ENCODE data around the gene CDH23.

Gene CDH23

GRCh38 chr10:71780156-71780555 is 383.4 kb downstream of the CDH23 start:
- Mint-ChIP-seq H3K4me1 (ENCODE audit: low read depth) (peaks cover 71% of the 10 kb centered on the region), H3K36me3 (ENCODE audit: low read depth) (no peaks in the 10 kb centered on the region), H3K9me3 (no peaks in the 10 kb centered on the region), H3K27ac (no peak overlapping the region), H3K4me3 (no peak overlapping the region), H3K27me3 (peaks cover 6% of the 10 kb centered on the region)
- intact Hi-C loops (cut with micrococcal nuclease): no loop called here

DNA sequence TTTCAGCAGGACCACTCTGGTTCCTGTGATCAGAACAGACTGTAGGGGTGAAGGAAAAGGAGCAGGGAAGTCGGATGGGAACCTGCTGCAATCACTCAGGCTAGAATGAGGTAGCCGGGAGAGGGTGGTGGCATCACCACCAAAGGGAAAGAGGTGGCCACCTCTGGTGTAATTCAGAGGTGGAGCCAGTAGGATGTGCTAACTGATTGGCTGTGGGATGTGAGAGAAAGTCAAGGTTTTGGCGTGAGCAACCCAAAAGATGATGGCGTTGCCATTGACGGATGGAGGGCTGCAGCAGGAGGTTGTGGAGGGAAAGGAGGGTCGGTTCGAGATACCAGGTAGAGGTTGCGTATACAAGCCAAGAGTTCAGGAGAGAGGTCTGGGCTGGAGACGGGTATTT is 384.0 kb downstream of the CDH23 start:
- Mint-ChIP-seq H3K4me1 (ENCODE audit: low read depth) (peaks cover 65% of the 10 kb centered on the region), H3K27ac (no peak overlapping the region), H3K4me3 (no peak overlapping the region), H3K36me3 (ENCODE audit: low read depth) (no peaks in the 10 kb centered on the region), H3K9me3 (no peaks in the 10 kb centered on the region), H3K27me3 (peaks cover 6% of the 10 kb centered on the region)
- intact Hi-C loops (cut with micrococcal nuclease): no loop called here

DNA sequence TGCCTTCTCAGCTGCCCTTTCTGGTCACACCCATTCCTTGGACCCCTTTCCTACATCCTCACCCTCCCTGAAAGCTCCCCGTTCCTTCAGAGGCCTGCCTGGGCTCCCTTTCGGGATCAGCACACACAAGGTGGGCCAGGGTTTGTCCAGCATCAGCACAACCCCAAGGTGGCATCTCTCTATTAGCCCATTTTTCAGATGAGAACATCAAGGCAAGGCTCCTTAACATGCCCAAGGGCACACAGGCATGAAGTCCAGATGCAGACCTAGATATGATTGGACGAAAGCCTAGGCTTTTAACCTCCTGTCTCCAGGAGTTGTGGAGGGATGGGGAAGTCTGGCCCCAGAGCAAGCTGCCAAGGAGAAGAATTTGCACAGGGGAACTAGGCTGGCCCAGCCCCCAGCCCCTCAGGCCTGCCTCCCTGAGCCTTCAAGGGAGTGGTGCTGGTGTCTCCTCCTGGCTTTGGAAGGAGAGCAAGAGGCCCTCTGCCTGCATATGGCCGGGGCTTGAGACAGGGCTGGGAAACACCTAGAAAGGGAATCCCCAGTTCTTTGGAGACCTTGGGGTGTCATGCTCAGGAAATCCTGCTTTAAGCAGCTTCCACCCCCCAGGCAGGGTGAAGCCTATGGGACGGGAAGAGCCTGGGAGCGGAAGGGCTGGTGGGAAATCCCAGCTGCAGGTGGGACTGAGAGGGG is 385.6 kb downstream of the CDH23 start:
- H3K27me3 Mint-ChIP-seq: peaks cover 6% of the 10 kb centered on the region
- H3K9me3 Mint-ChIP-seq: no peaks in the 10 kb centered on the region
- intact Hi-C loops (cut with micrococcal nuclease): no loop called here
- peak overlapping the region; percentile 6 for H3K4me3 Mint-ChIP-seq
- H3K27ac Mint-ChIP-seq: peak overlapping the region; percentile 55
- no peaks in the 10 kb centered on the region for H3K36me3 Mint-ChIP-seq (ENCODE audit: low read depth)
- H3K4me1 Mint-ChIP-seq (ENCODE audit: low read depth): peaks cover 51% of the 10 kb centered on the region

DNA sequence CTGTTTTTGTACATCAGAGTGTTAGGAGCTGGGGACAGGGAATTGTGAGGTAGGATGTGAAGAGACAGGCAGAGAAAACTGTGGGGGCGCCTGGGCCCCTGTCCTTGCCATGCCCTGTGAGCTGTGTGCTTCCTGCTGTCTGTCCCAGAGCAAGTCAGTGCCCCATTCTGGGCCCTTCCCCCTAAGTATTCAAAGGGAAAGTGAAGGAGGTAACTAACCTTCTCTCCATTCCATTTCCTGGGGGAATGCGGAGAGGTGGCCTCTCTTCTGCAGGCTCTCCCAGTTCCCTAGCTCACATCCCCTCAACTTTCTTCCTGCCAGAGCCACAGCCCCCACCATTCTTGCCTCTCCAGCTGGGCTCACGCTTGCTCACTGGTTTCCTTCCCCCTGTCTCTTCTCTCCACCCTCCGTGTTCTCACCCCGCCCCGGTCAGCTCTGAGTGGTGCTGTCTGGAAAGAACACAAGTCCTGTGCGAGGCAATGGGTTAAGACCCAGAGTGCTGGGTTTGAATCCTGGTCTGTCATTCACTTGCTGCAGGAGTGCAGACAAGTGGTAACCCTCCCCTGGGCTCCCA is 386.3 kb downstream of the CDH23 start:
- Mint-ChIP-seq H3K27me3 (peaks cover 6% of the 10 kb centered on the region), H3K9me3 (no peaks in the 10 kb centered on the region), H3K36me3 (ENCODE audit: low read depth) (no peaks in the 10 kb centered on the region), H3K27ac (peak overlapping the region; percentile 55), H3K4me3 (peak overlapping the region; percentile 54), H3K4me1 (ENCODE audit: low read depth) (peaks cover 44% of the 10 kb centered on the region)
- intact Hi-C loops (cut with micrococcal nuclease): no loop called here

DNA sequence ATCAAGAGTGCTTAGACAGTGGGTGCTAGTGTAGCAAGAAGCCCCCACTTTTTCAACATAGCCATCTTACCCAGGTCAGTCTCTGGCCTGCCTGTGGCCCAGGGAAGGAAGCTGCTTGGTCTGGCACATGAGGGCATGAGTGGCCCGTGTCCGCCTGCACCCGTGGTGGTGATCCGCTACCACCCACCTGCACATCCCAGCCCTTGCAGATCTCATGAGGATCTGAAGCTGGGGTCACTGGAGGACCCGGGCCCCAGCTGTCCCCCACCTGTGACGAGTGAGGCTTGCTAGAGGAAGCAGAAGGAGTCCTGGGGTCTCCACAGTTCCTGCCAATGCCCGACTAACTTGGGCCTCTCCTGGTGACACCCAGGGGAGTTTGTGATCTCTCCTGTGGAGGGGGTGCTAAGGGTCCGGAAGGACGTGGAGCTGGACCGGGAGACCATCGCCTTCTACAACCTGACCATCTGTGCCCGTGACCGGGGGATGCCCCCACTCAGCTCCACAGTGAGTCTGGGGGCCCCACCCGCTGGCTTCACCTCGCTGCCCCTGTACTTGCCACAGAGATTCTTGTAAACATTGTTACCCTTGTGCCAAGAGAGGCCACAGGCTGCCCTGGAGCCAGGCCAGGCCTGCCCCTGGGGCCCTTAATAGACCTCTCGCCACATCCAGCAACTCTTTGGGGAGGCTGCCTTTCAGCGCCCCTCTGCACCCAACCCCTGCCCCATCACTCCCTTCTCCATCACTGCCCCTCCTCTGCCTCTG is 387.4 kb downstream of the CDH23 start:
- H3K4me3 Mint-ChIP-seq: no peak overlapping the region
- peaks cover 6% of the 10 kb centered on the region for H3K27me3 Mint-ChIP-seq
- peaks cover 38% of the 10 kb centered on the region for H3K4me1 Mint-ChIP-seq (ENCODE audit: low read depth)
- intact Hi-C loops (cut with micrococcal nuclease): no loop called here
- H3K9me3 Mint-ChIP-seq: no peaks in the 10 kb centered on the region
- no peaks in the 10 kb centered on the region for H3K36me3 Mint-ChIP-seq (ENCODE audit: low read depth)
- no peak overlapping the region for H3K27ac Mint-ChIP-seq

GRCh38 chr10:71784679-71785272 is 388.1 kb downstream of the CDH23 start:
- H3K4me3 Mint-ChIP-seq: no peak overlapping the region
- H3K4me1 Mint-ChIP-seq (ENCODE audit: low read depth): peaks cover 34% of the 10 kb centered on the region
- H3K27ac Mint-ChIP-seq: no peak overlapping the region
- intact Hi-C loops (cut with micrococcal nuclease): no loop called here
- no peaks in the 10 kb centered on the region for H3K9me3 Mint-ChIP-seq
- H3K27me3 Mint-ChIP-seq: peaks cover 6% of the 10 kb centered on the region
- no peaks in the 10 kb centered on the region for H3K36me3 Mint-ChIP-seq (ENCODE audit: low read depth)

DNA sequence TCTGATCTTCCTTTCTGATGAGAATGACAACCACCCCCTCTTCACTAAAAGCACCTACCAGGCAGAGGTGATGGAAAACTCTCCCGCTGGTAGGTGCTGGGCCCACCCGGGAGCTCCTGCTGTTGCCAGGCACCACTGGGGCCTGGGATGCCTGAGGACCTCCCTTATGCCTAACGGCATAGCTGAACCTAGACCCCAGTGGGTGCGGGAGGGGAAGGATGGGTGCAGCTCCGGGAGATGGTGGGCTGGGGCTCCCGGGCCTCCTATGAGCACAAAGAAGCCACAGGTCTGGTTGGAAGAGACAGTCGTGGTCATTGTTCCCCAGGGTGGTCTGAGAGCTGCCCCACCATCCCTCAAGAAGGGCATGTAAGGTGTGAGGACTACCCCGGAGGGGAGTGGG is 392.2 kb downstream of the CDH23 start:
- intact Hi-C loops (cut with micrococcal nuclease): no loop called here
- H3K9me3 Mint-ChIP-seq: no peaks in the 10 kb centered on the region
- H3K27me3 Mint-ChIP-seq: peaks cover 13% of the 10 kb centered on the region
- H3K27ac Mint-ChIP-seq: no peak overlapping the region
- H3K4me1 Mint-ChIP-seq (ENCODE audit: low read depth): peaks cover under 1% of the 10 kb centered on the region
- no peak overlapping the region for H3K4me3 Mint-ChIP-seq
- no peaks in the 10 kb centered on the region for H3K36me3 Mint-ChIP-seq (ENCODE audit: low read depth)

- H3K9me3 Mint-ChIP-seq: no peaks in the 10 kb centered on the region
- no peak overlapping the region for H3K27ac Mint-ChIP-seq
- intact Hi-C loops (cut with micrococcal nuclease): no loop called here
- peaks cover 7% of the 10 kb centered on the region for H3K27me3 Mint-ChIP-seq
- no peaks in the 10 kb centered on the region for H3K36me3 Mint-ChIP-seq (ENCODE audit: low read depth)
- no peaks in the 10 kb centered on the region for H3K4me1 Mint-ChIP-seq (ENCODE audit: low read depth)
- H3K4me3 Mint-ChIP-seq: no peak overlapping the region
Observed at GRCh38 chr10:71789871-71790270, 393.2 kb downstream of the CDH23 start.

DNA sequence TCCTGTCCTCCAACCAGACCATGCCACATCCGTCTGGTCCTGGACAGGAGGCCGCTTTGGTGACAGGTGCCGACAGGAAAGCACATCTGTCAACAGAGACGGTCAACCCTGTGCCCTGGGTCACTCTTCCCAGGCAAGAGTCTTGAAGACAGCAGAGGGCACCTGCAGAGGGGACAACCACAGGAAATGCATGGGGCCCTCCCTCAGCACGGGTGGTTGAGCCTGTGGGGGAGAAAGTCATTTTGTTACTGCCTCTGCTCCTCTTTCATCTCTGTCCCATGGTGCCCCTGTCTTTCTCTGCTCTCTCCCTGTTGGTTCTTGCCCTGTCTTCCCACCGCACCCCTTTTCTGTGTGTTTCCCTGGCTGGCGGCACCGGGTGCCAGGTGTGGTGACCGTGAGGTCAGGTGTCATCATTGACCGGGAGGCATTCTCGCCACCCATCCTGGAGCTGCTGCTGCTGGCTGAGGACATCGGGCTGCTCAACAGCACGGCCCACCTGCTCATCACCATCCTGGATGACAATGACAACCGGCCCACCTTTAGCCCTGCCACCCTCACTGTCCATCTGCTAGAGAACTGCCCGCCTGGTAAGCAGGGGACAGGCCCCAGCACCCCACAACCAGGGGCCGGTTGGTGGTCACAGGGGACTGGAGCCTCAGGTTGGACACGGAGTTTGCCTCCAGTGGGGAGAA is 394.2 kb downstream of the CDH23 start:
- H3K4me3 Mint-ChIP-seq: no peak overlapping the region
- no peaks in the 10 kb centered on the region for H3K9me3 Mint-ChIP-seq

DNA sequence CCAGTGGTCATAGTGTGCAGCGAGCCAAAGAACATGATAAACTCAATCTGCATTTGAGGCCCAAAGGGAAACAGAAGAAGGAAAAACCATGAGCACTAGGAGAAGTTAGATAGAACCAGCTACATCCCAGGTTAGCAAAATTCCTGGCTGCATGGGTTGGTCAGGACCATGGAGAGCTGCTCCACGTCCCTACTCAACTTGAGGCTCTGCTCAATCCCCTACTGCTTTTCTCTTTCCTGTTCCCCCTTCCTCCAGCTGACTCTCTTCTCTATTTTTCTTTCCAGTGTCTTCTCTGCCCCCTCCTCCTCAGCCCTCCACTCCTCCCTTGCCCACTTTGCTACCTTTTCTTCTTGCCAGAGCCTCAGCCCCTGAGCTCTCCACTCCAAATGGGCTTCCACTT is 398.5 kb downstream of the CDH23 start:
- H3K4me1 Mint-ChIP-seq (ENCODE audit: low read depth): peaks cover 35% of the 10 kb centered on the region
- intact Hi-C loops (cut with micrococcal nuclease): no loop called here

More for the DNA sequence above, 394.2 kb downstream of the CDH23 start:
- Mint-ChIP-seq H3K36me3 (ENCODE audit: low read depth) (no peaks in the 10 kb centered on the region), H3K27me3 (peaks cover 13% of the 10 kb centered on the region), H3K27ac (no peak overlapping the region), H3K4me1 (ENCODE audit: low read depth) (no peaks in the 10 kb centered on the region)
- intact Hi-C loops (cut with micrococcal nuclease): no loop called here

DNA sequence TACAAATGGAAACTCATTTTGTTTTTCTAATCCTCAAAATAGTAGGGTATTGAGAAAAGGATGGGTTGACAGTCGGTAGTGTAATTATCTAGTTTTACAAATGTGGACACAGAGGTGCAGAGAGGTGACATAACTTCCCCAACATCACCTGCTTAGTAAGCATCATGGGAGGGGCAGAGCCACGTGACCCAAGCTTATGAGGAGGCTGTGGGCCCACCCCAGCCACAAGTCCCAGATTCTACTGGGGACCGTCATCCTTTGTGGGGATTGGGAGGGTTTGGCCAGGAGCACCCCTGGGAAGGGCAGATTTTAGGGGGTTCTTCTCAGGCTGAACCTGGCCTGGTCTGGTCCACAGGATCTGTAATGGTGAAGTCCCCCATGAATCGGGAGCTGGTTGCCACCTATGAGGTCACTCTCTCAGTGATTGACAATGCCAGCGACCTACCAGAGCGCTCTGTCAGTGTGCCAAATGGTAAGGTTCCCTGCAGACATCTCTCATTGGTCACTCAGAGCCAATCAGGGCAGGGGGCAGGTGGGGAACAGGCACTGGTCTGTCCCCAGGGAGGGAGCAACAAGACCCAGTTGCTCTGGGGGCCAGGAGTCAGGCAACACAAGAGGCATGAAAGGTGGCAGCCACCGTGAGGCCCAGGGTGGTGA is 400.2 kb downstream of the CDH23 start:
- Mint-ChIP-seq H3K4me3 (no peak overlapping the region), H3K36me3 (ENCODE audit: low read depth) (no peaks in the 10 kb centered on the region), H3K4me1 (ENCODE audit: low read depth) (peaks cover 48% of the 10 kb centered on the region), H3K27me3 (peaks cover 13% of the 10 kb centered on the region), H3K27ac (no peak overlapping the region), H3K9me3 (no peaks in the 10 kb centered on the region)
- intact Hi-C loops (cut with micrococcal nuclease): no loop called here

More for the DNA sequence above, 398.5 kb downstream of the CDH23 start:
- H3K9me3 Mint-ChIP-seq: no peaks in the 10 kb centered on the region
- H3K27me3 Mint-ChIP-seq: peaks cover 13% of the 10 kb centered on the region
- no peak overlapping the region for H3K4me3 Mint-ChIP-seq
- no peak overlapping the region for H3K27ac Mint-ChIP-seq
- no peaks in the 10 kb centered on the region for H3K36me3 Mint-ChIP-seq (ENCODE audit: low read depth)

GRCh38 chr10:71797533-71798307 is 401.0 kb downstream of the CDH23 start:
- Mint-ChIP-seq H3K27ac (no peak overlapping the region), H3K4me3 (no peak overlapping the region), H3K4me1 (ENCODE audit: low read depth) (peaks cover 57% of the 10 kb centered on the region), H3K9me3 (no peaks in the 10 kb centered on the region), H3K27me3 (peaks cover 13% of the 10 kb centered on the region), H3K36me3 (ENCODE audit: low read depth) (no peaks in the 10 kb centered on the region)
- intact Hi-C loops (cut with micrococcal nuclease): no loop called here

DNA sequence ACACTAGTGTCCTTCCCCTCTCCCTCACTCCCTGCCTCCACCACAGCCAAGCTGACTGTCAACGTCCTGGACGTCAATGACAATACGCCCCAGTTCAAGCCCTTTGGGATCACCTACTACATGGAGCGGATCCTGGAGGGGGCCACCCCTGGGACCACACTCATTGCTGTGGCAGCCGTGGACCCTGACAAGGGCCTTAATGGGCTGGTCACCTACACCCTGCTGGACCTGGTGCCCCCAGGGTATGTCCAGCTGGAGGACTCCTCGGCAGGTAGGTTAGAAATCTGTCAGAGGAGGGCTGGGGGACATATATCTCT is 401.5 kb downstream of the CDH23 start:
- Mint-ChIP-seq H3K36me3 (ENCODE audit: low read depth) (no peaks in the 10 kb centered on the region), H3K27ac (no peak overlapping the region), H3K9me3 (no peaks in the 10 kb centered on the region), H3K27me3 (peaks cover 10% of the 10 kb centered on the region), H3K4me3 (no peak overlapping the region), H3K4me1 (ENCODE audit: low read depth) (peaks cover 61% of the 10 kb centered on the region)
- intact Hi-C loops (cut with micrococcal nuclease): no loop called here

All from dendritic cell treated with granulocyte-macrophage colony-stimulating factor and Interleukin-4, amounts not matched to agents 40 ng/mL and 50 ng/mL, for 4 days (primary cell).